Endothelial cell of umbilical vein (primary cell): ENCODE data around the gene CENPP. TPM values are rescaled to one million over a fixed set of nuclear protein-coding genes. Genes with fewer than 3 reads are reported as not detected.
A peak's percentile ranks its signal among the peaks of the same experiment; 100 is the strongest.

Experiments used
- BruUV-seq: library from RNA; stranded (reverse); fragments of 400-500 nt; replicated peaks from 2 replicates; lab custom pipeline; 2021; lab: Mats Ljungman, UMichigan
- CTCF ChIA-PET: fragments of 300-600, 350-600 bp; sonication (Branson Sonifier 250); formaldehyde crosslinking; loops from one replicate; lab custom pipeline; 2021; ENCODE audit warnings: antibody characterized with exemption, inconsistent platforms; lab: Charles Lee
- POLR2A ChIA-PET: fragments of 300-600, 350-600 bp; sonication (Branson Sonifier 250); formaldehyde crosslinking; loops from one replicate; lab custom pipeline; 2021; ENCODE audit warnings: antibody characterized with exemption, inconsistent platforms; lab: Charles Lee
- DNase-seq: peaks from one replicate; pipeline ENCODE4 v3.0.0-alpha.2; 2011; ENCODE audit warnings: low read depth, low spot score
- FAIRE-seq: peaks from 2 replicates; lab custom pipeline; 2011; peaks lifted over from hg19 to GRCh38; lab: Jason Lieb, UNC
- H2AFZ ChIP-seq: 2 replicates; pipeline ENCODE4 v1.6.0; 2012; ENCODE audit warnings: low read depth, low read length, control low read depth, inconsistent platforms
- H3K27ac ChIP-seq: 2 replicates; pipeline ENCODE4 v1.5.1; 2011; ENCODE audit warnings: low read depth, mild to moderate bottlenecking, control low read depth, low read length, moderate library complexity; ENCODE audit not compliant: insufficient read depth
- H3K27me3 ChIP-seq, 2 experiments: 2 replicates each; pipeline versions ENCODE4 v1.6.0 to v1.6.1; 2011; ENCODE audit warnings: low read length in 2 of 2, mixed read lengths in 1 of 2; ENCODE audit not compliant: control insufficient read depth in 2 of 2, insufficient read depth in 2 of 2
- H3K36me3 ChIP-seq, 2 experiments: 2 replicates in 1 of 2; 3 replicates in 1 of 2; pipeline ENCODE4 v1.5.1; 2011; ENCODE audit warnings: low read length in 2 of 2, mild to moderate bottlenecking in 1 of 2, moderate library complexity in 1 of 2; ENCODE audit not compliant: control insufficient read depth in 2 of 2, insufficient read depth in 2 of 2; ENCODE audit errors: extremely low read depth in 1 of 2
- H3K4me1 ChIP-seq: 3 replicates; pipeline ENCODE4 v1.5.1; 2011; ENCODE audit warnings: mild to moderate bottlenecking, low read length; ENCODE audit not compliant: control insufficient read depth, insufficient read depth; ENCODE audit errors: extremely low read depth
- H3K4me2 ChIP-seq: 2 replicates; pipeline ENCODE4 v1.6.1; 2011; ENCODE audit warnings: low read length, control low read depth, mixed read lengths; ENCODE audit not compliant: insufficient read depth
- H3K4me3 ChIP-seq, 3 experiments: fragments of 200-600 bp in 1 of 3; sonication (generic), shearing (Covaris generic) in 1 of 3; replicated peaks in 1 of 3; 2 replicates each; pipeline ENCODE4 v1.5.1; 2011 to 2016; ENCODE audit warnings: control low read depth in 3 of 3, low read length in 3 of 3, mild to moderate bottlenecking in 2 of 3, inconsistent platforms in 1 of 3, low read depth in 1 of 3, moderate library complexity in 1 of 3; ENCODE audit not compliant: insufficient read depth in 1 of 3
- H3K79me2 ChIP-seq: 2 replicates; pipeline ENCODE4 v1.6.0; 2012; ENCODE audit warnings: low read length, inconsistent platforms; ENCODE audit not compliant: control insufficient read depth, insufficient read depth
- H3K9ac ChIP-seq: replicated peaks from 2 replicates; pipeline ENCODE3; 2011; ENCODE audit warnings: low read length, control low read depth; ENCODE audit not compliant: insufficient read depth; ENCODE audit errors: extremely low read depth
- H3K9me1 ChIP-seq: replicated peaks from 3 replicates; pipeline ENCODE4 v1.6.0; 2011; ENCODE audit warnings: mild to moderate bottlenecking, low read length; ENCODE audit not compliant: control insufficient read depth, insufficient read depth; ENCODE audit errors: extremely low read depth
- H3K9me3 ChIP-seq: replicated peaks from 2 replicates; pipeline ENCODE4 v1.5.1; 2012; ENCODE audit warnings: low read length, inconsistent platforms; ENCODE audit not compliant: control insufficient read depth, insufficient read depth
- H4K20me1 ChIP-seq: replicated peaks from 2 replicates; pipeline ENCODE3; 2011; ENCODE audit warnings: mild to moderate bottlenecking, low read length; ENCODE audit not compliant: control insufficient read depth, insufficient read depth; ENCODE audit errors: extremely low read depth
- EZH2 ChIP-seq: IDR thresholded peaks from 2 replicates; pipeline ENCODE4 v1.6.1; 2012; ENCODE audit warnings: borderline replicate concordance, low read depth, mild to moderate bottlenecking, moderate library complexity, low read length, inconsistent platforms; ENCODE audit not compliant: severe bottlenecking
- FOS ChIP-seq: IDR thresholded peaks from 2 replicates; pipeline ENCODE4 v1.6.1; 2011; ENCODE audit warnings: mild to moderate bottlenecking, low read length, moderate library complexity, borderline replicate concordance; ENCODE audit not compliant: insufficient read depth
- GATA2 ChIP-seq: IDR thresholded peaks from 2 replicates; pipeline ENCODE4 v1.7.0; 2011; ENCODE audit warnings: low read depth, mild to moderate bottlenecking, moderate library complexity, mixed read lengths, low read length; ENCODE audit not compliant: insufficient read length, insufficient read depth
- JUN ChIP-seq: IDR thresholded peaks from 2 replicates; pipeline ENCODE4 v1.6.1; 2011; ENCODE audit warnings: borderline replicate concordance, low read depth; ENCODE audit not compliant: insufficient read length, insufficient read depth
- MYC ChIP-seq: IDR thresholded peaks from one replicate; pipeline ENCODE4 v1.6.1; 2011; ENCODE audit warnings: mild to moderate bottlenecking, low read depth, low read length
- POLR2A ChIP-seq: IDR thresholded peaks from 2 replicates; pipeline ENCODE4 v1.6.1; 2012; ENCODE audit warnings: low read depth, mild to moderate bottlenecking, control low read depth, low read length
- POLR2AphosphoS5 ChIP-seq: IDR thresholded peaks from 2 replicates; pipeline ENCODE4 v1.6.1; 2012; ENCODE audit warnings: low read depth, mild to moderate bottlenecking, control low read depth, low read length, moderate library complexity; ENCODE audit not compliant: insufficient read depth
- dilution Hi-C: fragments of 300-500 bp; cut with MboI; formaldehyde crosslinking; loops from one replicate; pipeline ENCODE4 v1.15.0; 2019; ENCODE audit warnings: low sequenced_read_pairs; ENCODE audit not compliant: extremely low pct_ligation_motif_present
- intact Hi-C: fragments of 100-400 bp; cut with micrococcal nuclease; formaldehyde crosslinking; loops from one replicate; pipeline ENCODE4 v1.10.0; 2022
- polyA plus RNA-seq, 4 experiments: library from polyadenylated mRNA; depleted of rRNA in 3 of 4; stranded (reverse) in 3 of 4; unstranded in 1 of 4; fragments of >200 nt; gene quantifications; 2 replicates each; pipeline versions ENCODE4 v1.2.1 to v1.2.3, GENCODE V29; 2011 to 2012; ENCODE audit warnings: missing spikeins in 1 of 4
- total RNA-seq: library from RNA; stranded (reverse); gene quantifications from 2 replicates; pipeline ENCODE4 v1.2.3, GENCODE V29; 2021
- TF ChIP-seq, protein P1 (sequence below): IDR thresholded peaks from 2 replicates; pipeline ENCODE4 v1.6.1; 2011; ENCODE audit not compliant: insufficient read depth, insufficient read length
- TF ChIP-seq, protein P2 (sequence below), 2 donors: IDR thresholded peaks; 1 replicate in 1 of 2; 2 replicates in 1 of 2; pipeline ENCODE4 v1.5.1; 2011; ENCODE audit warnings: low read length in 2 of 2, mild to moderate bottlenecking in 2 of 2, moderate library complexity in 2 of 2, control low read depth in 1 of 2, inconsistent platforms in 1 of 2, low read depth in 1 of 2; ENCODE audit not compliant: insufficient read depth in 1 of 2; ENCODE audit errors: extremely low read depth in 1 of 2

The CENPP gene
- total and polyA plus RNA-seq, 2 donors (not counting 3 experiments of a cell fraction or from before 2014, with no cell fraction given): 1.2 to 12.0 TPM

DNA sequence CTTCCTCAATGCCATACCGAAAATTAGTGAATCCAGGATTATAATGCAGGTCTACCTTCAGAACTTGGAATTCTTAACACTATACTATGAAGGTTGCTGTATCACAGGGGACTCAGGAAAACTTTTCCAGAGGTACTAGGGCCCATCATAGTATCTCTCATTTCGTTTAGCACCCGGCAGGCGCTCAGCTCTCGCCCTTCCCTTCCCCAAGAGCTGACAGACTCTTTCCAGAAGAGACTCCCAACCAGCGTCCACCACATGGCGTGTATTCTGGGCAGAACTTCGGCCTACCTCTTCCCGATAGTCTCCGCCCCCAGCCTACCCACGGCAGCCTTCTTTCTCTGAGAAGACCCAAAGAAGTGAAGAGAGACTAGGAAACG, 874 bp upstream of the CENPP start:
- no peak for TF ChIP-seq POLR2A
- TF ChIP-seq JUN: no peak
- TF ChIP-seq, protein P1, sequence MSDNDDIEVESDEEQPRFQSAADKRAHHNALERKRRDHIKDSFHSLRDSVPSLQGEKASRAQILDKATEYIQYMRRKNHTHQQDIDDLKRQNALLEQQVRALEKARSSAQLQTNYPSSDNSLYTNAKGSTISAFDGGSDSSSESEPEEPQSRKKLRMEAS: no peak
- TF ChIP-seq EZH2: no peak
- no peak for TF ChIP-seq POLR2AphosphoS5
- no peak for TF ChIP-seq FOS
- TF ChIP-seq, protein P2, sequence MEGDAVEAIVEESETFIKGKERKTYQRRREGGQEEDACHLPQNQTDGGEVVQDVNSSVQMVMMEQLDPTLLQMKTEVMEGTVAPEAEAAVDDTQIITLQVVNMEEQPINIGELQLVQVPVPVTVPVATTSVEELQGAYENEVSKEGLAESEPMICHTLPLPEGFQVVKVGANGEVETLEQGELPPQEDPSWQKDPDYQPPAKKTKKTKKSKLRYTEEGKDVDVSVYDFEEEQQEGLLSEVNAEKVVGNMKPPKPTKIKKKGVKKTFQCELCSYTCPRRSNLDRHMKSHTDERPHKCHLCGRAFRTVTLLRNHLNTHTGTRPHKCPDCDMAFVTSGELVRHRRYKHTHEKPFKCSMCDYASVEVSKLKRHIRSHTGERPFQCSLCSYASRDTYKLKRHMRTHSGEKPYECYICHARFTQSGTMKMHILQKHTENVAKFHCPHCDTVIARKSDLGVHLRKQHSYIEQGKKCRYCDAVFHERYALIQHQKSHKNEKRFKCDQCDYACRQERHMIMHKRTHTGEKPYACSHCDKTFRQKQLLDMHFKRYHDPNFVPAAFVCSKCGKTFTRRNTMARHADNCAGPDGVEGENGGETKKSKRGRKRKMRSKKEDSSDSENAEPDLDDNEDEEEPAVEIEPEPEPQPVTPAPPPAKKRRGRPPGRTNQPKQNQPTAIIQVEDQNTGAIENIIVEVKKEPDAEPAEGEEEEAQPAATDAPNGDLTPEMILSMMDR (IDR thresholded peaks at IDR 0.05; ENCODE audit: extremely low read depth in 1 of 2, insufficient read depth in 1 of 2, low read depth in 1 of 2, low read length in 2 of 2): no peak
- TF ChIP-seq GATA2: no peak
- TF ChIP-seq MYC: no peak
- CTCF ChIA-PET: interaction anchor here (1.0 to 3.2 kb wide), 5 partner anchors 8 to 466 kb away, joined by 3 to 20 read pairs (median 5); no protein-coding TSS in a partner anchor
- BruUV-seq: TSS peak; percentile 81
- H3K4me2 ChIP-seq: peak overlapping the region; percentile 77
- H3K27ac ChIP-seq: peak overlapping the region; percentile 89
- peaks cover 7 to 12% of the 10 kb centered on the region in 2 experiments for H3K36me3 ChIP-seq
- intact Hi-C loops (loop anchor here (1.0 to 10.0 kb wide), 5 partner anchors 32 to 467 kb away; partner anchors contain the start of genes BICD2, IARS1 and IPPK), dilution Hi-C loops (no loop called here)
- peak overlapping the region; percentile 95 for H3K9ac ChIP-seq
- FAIRE-seq (peak; percentile 8), DNase-seq (no peak)
- H3K4me1 ChIP-seq: peaks cover 13% of the 10 kb centered on the region
- POLR2A ChIA-PET: no interaction called here
- peak overlapping the region; percentile 32 to 91 (median 67) for H3K4me3 ChIP-seq
- H3K79me2 ChIP-seq: peaks cover 13% of the 10 kb centered on the region
- no peaks in the 10 kb centered on the region for H3K9me1 ChIP-seq
- peak overlapping the region; percentile 41 for H2AFZ ChIP-seq
- no peaks in the 10 kb centered on the region for H3K27me3 ChIP-seq
- H4K20me1 ChIP-seq: no peaks in the 10 kb centered on the region
- no peaks in the 10 kb centered on the region for H3K9me3 ChIP-seq
